Upper lobe of right lung (tissue), 1 donor: ENCODE results near the gene PROX2. TPM values are rescaled to one million over a fixed set of nuclear protein-coding genes. Genes with fewer than 3 reads are reported as not detected.

ENCODE experiments used
- ATAC-seq: fragments of 200-7000 bp; cut with Tn5 transposase; one replicate; pipeline ENCODE4 v1.9.1; 2020; ENCODE audit warnings: mild to moderate bottlenecking, moderate library complexity
- DNase-seq: peaks from one replicate; pipeline ENCODE4 v3.0.0-alpha.2; 2020
- H3K27ac ChIP-seq: fragments of 200-600 bp; one replicate; pipeline ENCODE4 v1.8.0; 2022
- H3K27me3 ChIP-seq: fragments of 200-600 bp; one replicate; pipeline ENCODE4 v1.8.0; 2022; ENCODE audit warnings: mild to moderate bottlenecking
- H3K36me3 ChIP-seq: fragments of 200-600 bp; one replicate; pipeline ENCODE4 v1.8.0; 2022
- H3K4me1 ChIP-seq: fragments of 200-600 bp; one replicate; pipeline ENCODE4 v1.8.0; 2022
- H3K4me3 ChIP-seq: fragments of 200-600 bp; one replicate; pipeline ENCODE4 v1.8.0; 2022; ENCODE audit warnings: mild to moderate bottlenecking
- H3K9me3 ChIP-seq: fragments of 200-600 bp; one replicate; pipeline ENCODE4 v1.8.0; 2022
- intact Hi-C: fragments of 100-400 bp; cut with DNase I; formaldehyde crosslinking; loops from one replicate; pipeline ENCODE4 v1.11.0; 2022
- long read RNA-seq: library from polyadenylated mRNA; unstranded; transcript quantifications from one replicate; pipeline ENCODE4 v2.0.0, GENCODE V29; 2021
- total RNA-seq: library from RNA; stranded (reverse); fragmentation: NEBNext Ultra II Directional; extraction: Animal tissue kit (Norgen Biotek cat#: 25700); gene quantifications from one replicate; pipeline ENCODE4 v1.2.1, GENCODE V29; 2021
- TF ChIP-seq, protein P1 (sequence below): fragments of 200-600 bp; IDR thresholded peaks from one replicate; pipeline ENCODE4 v1.8.0; 2022; ENCODE audit warnings: antibody characterized with exemption
- donor health status: DM: no; HTN: yes; CAD: no; lungs with severe emphysema.

PROX2 gene, protein sequence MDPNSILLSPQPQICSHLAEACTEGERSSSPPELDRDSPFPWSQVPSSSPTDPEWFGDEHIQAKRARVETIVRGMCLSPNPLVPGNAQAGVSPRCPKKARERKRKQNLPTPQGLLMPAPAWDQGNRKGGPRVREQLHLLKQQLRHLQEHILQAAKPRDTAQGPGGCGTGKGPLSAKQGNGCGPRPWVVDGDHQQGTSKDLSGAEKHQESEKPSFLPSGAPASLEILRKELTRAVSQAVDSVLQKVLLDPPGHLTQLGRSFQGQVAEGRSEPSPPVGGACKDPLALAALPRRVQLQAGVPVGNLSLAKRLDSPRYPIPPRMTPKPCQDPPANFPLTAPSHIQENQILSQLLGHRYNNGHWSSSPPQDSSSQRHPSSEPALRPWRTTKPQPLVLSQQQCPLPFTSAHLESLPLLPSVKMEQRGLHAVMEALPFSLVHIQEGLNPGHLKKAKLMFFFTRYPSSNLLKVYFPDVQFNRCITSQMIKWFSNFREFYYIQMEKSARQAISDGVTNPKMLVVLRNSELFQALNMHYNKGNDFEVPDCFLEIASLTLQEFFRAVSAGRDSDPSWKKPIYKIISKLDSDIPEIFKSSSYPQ
- not detected for total RNA-seq
- long read RNA-seq: 0 reads

DNA sequence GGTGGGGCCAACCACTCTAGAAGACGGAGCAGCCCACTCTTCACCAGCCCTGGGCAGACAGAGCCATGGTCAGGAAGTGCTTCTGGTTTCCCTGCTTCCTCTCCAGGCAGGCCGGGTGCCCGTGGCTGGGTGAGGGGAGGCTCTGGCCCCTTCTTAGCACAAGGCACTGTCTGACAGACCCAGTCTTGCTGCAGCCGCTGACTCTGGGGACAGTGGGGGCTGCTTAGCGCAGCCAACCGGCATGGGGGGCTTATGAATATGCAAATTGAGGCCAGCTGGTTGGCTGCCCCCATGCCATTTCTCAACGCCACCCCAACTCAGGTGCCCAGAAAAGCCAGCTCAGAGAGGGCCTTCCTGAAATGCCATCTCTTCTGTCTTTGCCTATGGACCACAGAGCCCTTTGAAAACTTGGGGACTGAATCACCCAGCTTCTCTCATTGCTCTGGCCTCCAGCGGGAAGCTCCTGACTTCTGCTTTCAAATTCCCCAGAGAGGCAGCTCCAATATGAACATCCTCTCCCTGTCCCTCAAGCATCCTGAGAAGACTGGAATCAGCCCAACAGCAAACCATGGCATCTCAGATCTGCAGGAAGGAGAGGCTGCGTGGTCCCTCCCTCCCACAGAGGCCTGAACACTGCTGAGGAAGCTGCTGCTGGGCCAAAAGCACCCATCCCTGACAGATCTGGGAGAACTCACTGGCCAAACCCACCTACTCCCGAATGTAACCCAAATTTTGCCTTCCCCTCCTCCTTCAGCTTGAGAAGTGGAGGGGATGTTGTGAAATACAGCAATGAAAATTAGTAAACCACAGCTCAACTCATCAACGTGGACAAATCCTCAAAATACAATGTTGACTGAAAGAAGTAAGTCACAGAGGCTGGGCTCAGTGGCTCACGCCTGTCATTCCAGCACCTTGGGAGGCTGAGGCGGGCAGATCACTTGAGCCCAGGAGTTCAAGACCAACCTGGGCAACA lies at the start of gene PROX2:
TSS of gene PROX2 (minus strand) at position 205 of the 973 bp plus-strand sequence. CDS start 12,311 bp downstream, outside the sequence.
- H3K27ac ChIP-seq: no peak within 1 kb of the TSS
- H3K4me1 ChIP-seq: peaks cover 5% of the 10 kb centered on the region
- intact Hi-C loops: no loop called here
- ATAC-seq: peak; percentile 40
- no peak for DNase-seq
- no peaks in the 10 kb centered on the region for H3K36me3 ChIP-seq
- H3K27me3 ChIP-seq: no peaks in the 10 kb centered on the region
- H3K4me3 ChIP-seq: no peak within 1 kb of the TSS
- H3K9me3 ChIP-seq: no peaks in the 10 kb centered on the region
- TF ChIP-seq, protein P1, sequence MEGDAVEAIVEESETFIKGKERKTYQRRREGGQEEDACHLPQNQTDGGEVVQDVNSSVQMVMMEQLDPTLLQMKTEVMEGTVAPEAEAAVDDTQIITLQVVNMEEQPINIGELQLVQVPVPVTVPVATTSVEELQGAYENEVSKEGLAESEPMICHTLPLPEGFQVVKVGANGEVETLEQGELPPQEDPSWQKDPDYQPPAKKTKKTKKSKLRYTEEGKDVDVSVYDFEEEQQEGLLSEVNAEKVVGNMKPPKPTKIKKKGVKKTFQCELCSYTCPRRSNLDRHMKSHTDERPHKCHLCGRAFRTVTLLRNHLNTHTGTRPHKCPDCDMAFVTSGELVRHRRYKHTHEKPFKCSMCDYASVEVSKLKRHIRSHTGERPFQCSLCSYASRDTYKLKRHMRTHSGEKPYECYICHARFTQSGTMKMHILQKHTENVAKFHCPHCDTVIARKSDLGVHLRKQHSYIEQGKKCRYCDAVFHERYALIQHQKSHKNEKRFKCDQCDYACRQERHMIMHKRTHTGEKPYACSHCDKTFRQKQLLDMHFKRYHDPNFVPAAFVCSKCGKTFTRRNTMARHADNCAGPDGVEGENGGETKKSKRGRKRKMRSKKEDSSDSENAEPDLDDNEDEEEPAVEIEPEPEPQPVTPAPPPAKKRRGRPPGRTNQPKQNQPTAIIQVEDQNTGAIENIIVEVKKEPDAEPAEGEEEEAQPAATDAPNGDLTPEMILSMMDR: no peak

DNA sequence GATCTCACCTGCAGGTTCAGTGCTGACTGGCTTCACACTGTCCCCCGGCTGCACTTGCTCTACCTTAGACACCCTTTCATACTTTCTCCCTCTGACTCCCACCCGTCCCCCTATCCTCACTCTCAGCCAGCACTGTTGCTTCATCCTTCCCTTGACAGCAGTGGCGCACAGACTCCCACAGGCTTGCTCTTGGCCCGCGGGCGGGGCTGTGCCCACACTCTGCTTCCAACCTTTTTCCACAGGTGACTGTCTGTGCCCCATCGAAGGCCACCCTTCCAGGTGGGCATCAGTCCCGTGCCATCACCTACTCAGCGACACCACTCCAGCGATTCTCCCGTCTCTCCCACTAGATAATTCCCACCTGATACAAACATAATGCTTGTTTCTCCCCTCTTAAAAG lies 48.1 kb upstream of the PROX2 start:
- Histone ChIP-seq H3K4me3 (no peak overlapping the region), H3K4me1 (peaks cover 4% of the 10 kb centered on the region), H3K27ac (no peak overlapping the region), H3K9me3 (no peaks in the 10 kb centered on the region), H3K27me3 (no peaks in the 10 kb centered on the region), H3K36me3 (no peaks in the 10 kb centered on the region)
- peak; percentile 40 for DNase-seq
- TF ChIP-seq, protein P1: no peak
- intact Hi-C loops: no loop called here
- no peak for ATAC-seq

DNA sequence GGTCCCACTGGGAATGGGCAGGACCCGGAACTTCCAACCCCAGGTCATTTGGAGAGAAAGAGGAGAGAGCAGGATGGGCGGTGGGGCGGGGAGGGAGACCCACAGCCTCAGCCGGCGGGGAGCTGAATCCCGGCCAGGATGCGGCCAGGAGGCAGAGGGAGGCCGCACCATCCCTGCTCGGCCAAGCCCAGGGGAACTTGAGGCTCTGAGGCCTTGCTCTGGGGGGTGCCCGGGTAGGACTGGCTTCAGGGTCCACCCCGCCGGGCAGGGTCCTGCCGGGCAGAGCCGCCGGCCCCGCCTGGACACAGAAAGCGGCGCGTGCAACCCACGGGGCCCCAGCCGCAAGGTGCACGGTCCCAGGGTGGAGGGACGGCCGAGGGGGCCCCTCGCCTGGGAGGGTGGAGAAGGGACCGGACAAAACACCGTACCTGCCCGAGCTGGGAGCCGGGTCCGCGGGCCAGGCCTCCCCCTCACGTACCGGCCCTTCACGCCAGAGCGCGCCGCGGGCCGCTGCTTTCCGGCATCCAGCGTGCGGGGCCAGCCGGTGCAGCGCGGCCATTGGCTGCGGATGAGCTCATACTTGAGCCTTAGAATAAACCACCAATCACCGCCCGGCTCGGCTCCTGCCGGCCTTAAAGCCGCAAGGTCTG lies 46.9 kb upstream of the PROX2 start, which contains the start of gene RPS6KL1:
TSS of gene RPS6KL1 (minus strand) at position 509 of the 650 bp plus-strand sequence. CDS start 1,719 bp downstream, outside the sequence.
- ATAC-seq (peak; percentile 95), DNase-seq (peak; percentile 89)
- TF ChIP-seq, protein P1: no peak
- Histone ChIP-seq H3K4me3 (peak within 1 kb of the TSS; percentile 61), H3K27me3 (no peaks in the 10 kb centered on the region), H3K4me1 (peaks cover 9% of the 10 kb centered on the region), H3K36me3 (no peaks in the 10 kb centered on the region), H3K9me3 (no peaks in the 10 kb centered on the region), H3K27ac (no peak within 1 kb of the TSS)
- intact Hi-C loops: no loop called here

DNA sequence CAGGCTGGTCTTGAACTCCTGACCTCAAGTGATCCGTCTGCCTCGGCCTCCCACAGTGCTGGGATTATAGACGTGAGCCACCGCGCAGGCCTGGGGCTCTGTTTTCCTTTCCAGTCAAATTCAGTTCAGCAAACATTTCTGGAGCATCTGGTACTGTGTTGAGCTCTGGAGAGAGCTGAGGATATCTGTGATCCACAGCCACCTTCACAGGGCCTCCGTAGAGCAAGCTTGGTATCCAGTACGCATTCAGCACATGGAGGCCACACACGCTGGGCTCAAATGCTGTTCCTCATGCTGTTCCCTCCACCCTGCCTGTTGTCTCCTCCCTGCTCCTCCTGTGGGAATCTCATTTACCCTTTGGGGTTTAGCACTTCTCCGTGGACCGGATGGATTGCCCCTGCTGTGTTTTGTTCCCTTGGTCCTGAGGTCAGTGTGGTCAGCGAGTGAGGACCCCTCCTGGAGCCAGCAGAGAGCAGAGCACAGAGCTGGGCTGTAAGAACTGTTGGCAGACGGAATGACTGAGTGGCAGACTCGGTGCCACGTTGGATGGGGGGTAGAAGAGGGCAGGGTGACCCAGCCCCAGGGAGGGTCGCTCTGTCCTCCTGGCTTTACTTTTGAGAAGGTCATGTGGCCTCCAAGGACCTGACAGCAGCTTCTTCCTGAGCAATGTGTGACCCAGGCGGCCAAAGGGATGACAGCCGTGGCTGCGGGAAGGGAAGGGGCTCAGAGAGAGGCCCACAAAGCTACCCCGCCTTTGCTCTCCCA lies 46.2 kb upstream of the PROX2 start:
- Histone ChIP-seq H3K27ac (no peak overlapping the region), H3K4me1 (peaks cover 9% of the 10 kb centered on the region), H3K4me3 (peak overlapping the region; percentile 61), H3K36me3 (no peaks in the 10 kb centered on the region), H3K27me3 (no peaks in the 10 kb centered on the region), H3K9me3 (no peaks in the 10 kb centered on the region)
- ATAC-seq (no peak), DNase-seq (no peak)
- intact Hi-C loops: no loop called here
- TF ChIP-seq, protein P1: no peak
